Duodenal mucosa (tissue), 2 donors: Measurements from ENCODE around the gene TACR1.

Experiments used
- H3K27ac ChIP-seq: one replicate; pipeline ENCODE4 v1.7.0; 2013; ENCODE audit warnings: low read depth, low read length
- H3K27me3 ChIP-seq, 2 donors: one replicate each; pipeline ENCODE4 v1.7.0; 2013; ENCODE audit warnings: low read length in 2 of 2, control low read depth in 1 of 2; ENCODE audit not compliant: insufficient read depth in 2 of 2, control insufficient read depth in 1 of 2
- H3K36me3 ChIP-seq, 2 donors: one replicate each; pipeline ENCODE4 v1.7.0; 2013; ENCODE audit warnings: low read length in 2 of 2, control low read depth in 1 of 2; ENCODE audit not compliant: insufficient read depth in 2 of 2, control insufficient read depth in 1 of 2
- H3K4me1 ChIP-seq, 2 donors: one replicate each; pipeline ENCODE4 v1.7.0; 2013; ENCODE audit warnings: low read length in 2 of 2, control low read depth in 1 of 2; ENCODE audit not compliant: insufficient read depth in 2 of 2, control insufficient read depth in 1 of 2
- H3K4me3 ChIP-seq, 2 donors: one replicate each; pipeline ENCODE4 v1.7.0; 2013; ENCODE audit warnings: low read length in 2 of 2, low read depth in 1 of 2
- H3K9ac ChIP-seq, 2 donors: one replicate each; pipeline ENCODE4 v1.7.0; 2013; ENCODE audit warnings: low read length in 2 of 2, low read depth in 1 of 2
- H3K9me3 ChIP-seq, 2 donors: one replicate each; pipeline ENCODE4 v1.7.0; 2013; ENCODE audit warnings: low read length in 2 of 2, control low read depth in 1 of 2; ENCODE audit not compliant: control insufficient read depth in 1 of 2

Gene TACR1

GRCh38 chr2:75042823-75043222 lies 156.5 kb downstream of the TACR1 start:
- Histone ChIP-seq H3K4me3 (no peak overlapping the region), H3K9me3 (no peaks in the 10 kb centered on the region), H3K27ac (no peak overlapping the region), H3K27me3 (no peaks in the 10 kb centered on the region), H3K9ac (no peak overlapping the region), H3K36me3 (no peaks in the 10 kb centered on the region), H3K4me1 (peaks cover 0 to 6% of the 10 kb centered on the region in 2 donors)

- no peak overlapping the region for H3K27ac ChIP-seq
- H3K27me3 ChIP-seq, result no peaks in the 10 kb centered on the region
- no peaks in the 10 kb centered on the region for H3K36me3 ChIP-seq
- H3K9ac ChIP-seq, result no peak overlapping the region
- no peak overlapping the region for H3K4me3 ChIP-seq
- peaks cover 0 to 6% of the 10 kb centered on the region in 2 donors for H3K4me1 ChIP-seq
- H3K9me3 ChIP-seq, result no peaks in the 10 kb centered on the region
Observed at GRCh38 chr2:75041731-75042600, 157.4 kb downstream of the TACR1 start.

- Histone ChIP-seq H3K36me3 (no peaks in the 10 kb centered on the region), H3K4me3 (no peak overlapping the region), H3K9me3 (no peaks in the 10 kb centered on the region), H3K9ac (no peak overlapping the region), H3K27ac (no peak overlapping the region), H3K4me1 (peaks cover 0 to 6% of the 10 kb centered on the region in 2 donors), H3K27me3 (no peaks in the 10 kb centered on the region)
Observed at GRCh38 chr2:75041226-75041625, 158.1 kb downstream of the TACR1 start.

- Histone ChIP-seq H3K9ac (no peak overlapping the region), H3K9me3 (no peaks in the 10 kb centered on the region), H3K27ac (no peak overlapping the region), H3K36me3 (no peaks in the 10 kb centered on the region), H3K27me3 (no peaks in the 10 kb centered on the region), H3K4me1 (no peaks in the 10 kb centered on the region), H3K4me3 (no peak overlapping the region)
Observed at GRCh38 chr2:75035444-75036353, 163.6 kb downstream of the TACR1 start.

- Histone ChIP-seq H3K9ac (no peak overlapping the region), H3K27ac (no peak overlapping the region), H3K27me3 (no peaks in the 10 kb centered on the region), H3K36me3 (no peaks in the 10 kb centered on the region), H3K4me1 (no peaks in the 10 kb centered on the region), H3K9me3 (no peaks in the 10 kb centered on the region), H3K4me3 (no peak overlapping the region)
Observed at GRCh38 chr2:75033516-75033915, 165.8 kb downstream of the TACR1 start.

- Histone ChIP-seq H3K36me3 (no peaks in the 10 kb centered on the region), H3K27me3 (no peaks in the 10 kb centered on the region), H3K9ac (no peak overlapping the region), H3K27ac (no peak overlapping the region), H3K4me1 (no peaks in the 10 kb centered on the region), H3K9me3 (no peaks in the 10 kb centered on the region), H3K4me3 (no peak overlapping the region)
Observed at GRCh38 chr2:75031906-75032803, 167.2 kb downstream of the TACR1 start.

GRCh38 chr2:75031171-75031570 lies 168.1 kb downstream of the TACR1 start:
- H3K9me3 ChIP-seq, result no peaks in the 10 kb centered on the region
- H3K9ac ChIP-seq, result no peak overlapping the region
- H3K27me3 ChIP-seq, result no peaks in the 10 kb centered on the region
- H3K4me1 ChIP-seq, result no peaks in the 10 kb centered on the region
- no peaks in the 10 kb centered on the region for H3K36me3 ChIP-seq
- no peak overlapping the region for H3K27ac ChIP-seq
- H3K4me3 ChIP-seq, result no peak overlapping the region

GRCh38 chr2:75030218-75031009 lies 168.9 kb downstream of the TACR1 start:
- Histone ChIP-seq H3K4me3 (no peak overlapping the region), H3K9ac (no peak overlapping the region), H3K27ac (no peak overlapping the region), H3K27me3 (no peaks in the 10 kb centered on the region), H3K4me1 (no peaks in the 10 kb centered on the region), H3K36me3 (no peaks in the 10 kb centered on the region), H3K9me3 (no peaks in the 10 kb centered on the region)

- Histone ChIP-seq H3K36me3 (no peaks in the 10 kb centered on the region), H3K9ac (no peak overlapping the region), H3K4me3 (no peak overlapping the region), H3K27me3 (no peaks in the 10 kb centered on the region), H3K9me3 (no peaks in the 10 kb centered on the region), H3K27ac (no peak overlapping the region), H3K4me1 (no peaks in the 10 kb centered on the region)
Observed at GRCh38 chr2:75027886-75028285, 171.4 kb downstream of the TACR1 start.
